Upper lobe of right lung (tissue), 1 donor: Measurements from ENCODE around the gene COL6A1. TPM values are rescaled to one million over a fixed set of nuclear protein-coding genes. Genes with fewer than 3 reads are reported as not detected.

Experiments used
- ATAC-seq: fragments of 200-7000 bp; cut with Tn5 transposase; one replicate; pipeline ENCODE4 v1.9.1; 2020; ENCODE audit warnings: mild to moderate bottlenecking, moderate library complexity
- DNase-seq: peaks from one replicate; pipeline ENCODE4 v3.0.0-alpha.2; 2020
- H3K27ac ChIP-seq: fragments of 200-600 bp; one replicate; pipeline ENCODE4 v1.8.0; 2022
- H3K27me3 ChIP-seq: fragments of 200-600 bp; one replicate; pipeline ENCODE4 v1.8.0; 2022; ENCODE audit warnings: mild to moderate bottlenecking
- H3K36me3 ChIP-seq: fragments of 200-600 bp; one replicate; pipeline ENCODE4 v1.8.0; 2022
- H3K4me1 ChIP-seq: fragments of 200-600 bp; one replicate; pipeline ENCODE4 v1.8.0; 2022
- H3K4me3 ChIP-seq: fragments of 200-600 bp; one replicate; pipeline ENCODE4 v1.8.0; 2022; ENCODE audit warnings: mild to moderate bottlenecking
- H3K9me3 ChIP-seq: fragments of 200-600 bp; one replicate; pipeline ENCODE4 v1.8.0; 2022
- CTCF ChIP-seq: fragments of 200-600 bp; IDR thresholded peaks from one replicate; pipeline ENCODE4 v1.8.0; 2022; ENCODE audit warnings: antibody characterized with exemption
- intact Hi-C: fragments of 100-400 bp; cut with DNase I; formaldehyde crosslinking; loops from one replicate; pipeline ENCODE4 v1.11.0; 2022
- total RNA-seq: library from RNA; stranded (reverse); fragmentation: NEBNext Ultra II Directional; extraction: Animal tissue kit (Norgen Biotek cat#: 25700); gene quantifications from one replicate; pipeline ENCODE4 v1.2.1, GENCODE V29; 2021
- donor health status: DM: no; HTN: yes; CAD: no; lungs with severe emphysema.

Gene COL6A1
- total RNA-seq, 1 donor from 2014 or later: 175 TPM

- no peaks in the 10 kb centered on the region for H3K4me1 ChIP-seq
- no peaks in the 10 kb centered on the region for H3K36me3 ChIP-seq
- no peak for ATAC-seq
- DNase-seq: no peak
- no peak for TF ChIP-seq CTCF
- H3K27ac ChIP-seq: no peak overlapping the region
- no peak overlapping the region for H3K4me3 ChIP-seq
- no peaks in the 10 kb centered on the region for H3K9me3 ChIP-seq
- H3K27me3 ChIP-seq: no peaks in the 10 kb centered on the region
- intact Hi-C loops: no loop called here
Measured at GRCh38 chr21:45935628-45936027, 45.9 kb upstream of the COL6A1 start.

DNA sequence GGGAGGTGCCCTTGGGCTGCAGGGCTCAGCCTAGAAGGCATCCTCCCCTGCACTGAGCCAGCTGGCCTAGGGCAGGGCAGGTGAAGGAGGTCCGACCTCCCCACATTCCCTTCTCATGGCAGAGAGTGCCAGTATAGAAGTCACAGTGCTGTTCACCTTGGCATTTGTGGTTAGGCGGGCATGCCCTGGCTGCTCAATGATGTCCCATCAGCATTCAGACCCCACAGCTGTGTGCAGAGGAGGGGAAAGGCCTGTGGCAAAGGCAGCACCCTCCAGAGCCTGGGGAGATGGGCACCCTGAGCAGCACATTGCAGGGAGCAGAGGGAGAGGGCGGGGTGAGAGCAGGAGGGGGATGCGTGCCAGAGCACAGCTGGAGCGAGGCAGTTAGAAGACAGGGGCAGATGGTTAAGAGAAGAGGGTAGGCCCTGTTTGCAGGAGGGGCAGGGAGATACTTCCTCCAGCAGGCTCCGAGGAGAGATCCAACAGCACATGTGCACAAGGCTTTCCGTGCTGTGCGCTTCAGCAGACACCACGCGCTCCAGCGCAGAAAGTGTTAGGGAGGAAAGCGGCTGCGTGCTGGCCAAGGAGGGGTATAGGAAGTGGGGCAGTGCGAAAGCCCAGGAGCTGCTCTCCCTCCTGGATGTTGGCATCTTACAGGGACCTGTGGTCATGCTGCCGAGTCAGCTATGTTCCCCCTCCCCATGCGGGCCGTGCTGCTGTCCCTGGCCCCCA lies 43.7 kb upstream of the COL6A1 start:
- Histone ChIP-seq H3K36me3 (no peaks in the 10 kb centered on the region), H3K27ac (no peak overlapping the region), H3K27me3 (peaks cover 4% of the 10 kb centered on the region), H3K4me1 (no peaks in the 10 kb centered on the region), H3K9me3 (no peaks in the 10 kb centered on the region), H3K4me3 (no peak overlapping the region)
- intact Hi-C loops: no loop called here
- DNase-seq: no peak
- ATAC-seq: no peak
- no peak for TF ChIP-seq CTCF

DNA sequence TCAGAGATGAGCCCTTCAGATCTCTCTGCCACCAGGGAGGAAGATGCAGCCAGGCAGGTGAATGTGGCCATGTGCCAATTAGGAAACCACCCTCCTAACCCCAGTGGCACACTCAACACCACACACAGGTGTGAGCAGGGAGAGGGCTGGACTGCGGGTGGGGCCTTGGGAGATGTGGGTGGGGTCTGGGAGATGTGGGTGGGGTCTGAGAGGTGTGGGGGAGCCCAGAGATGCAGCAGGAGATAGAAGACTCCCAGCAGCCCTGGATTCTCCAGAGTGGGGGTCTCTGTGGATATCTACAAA lies 43.2 kb upstream of the COL6A1 start:
- H3K36me3 ChIP-seq: no peaks in the 10 kb centered on the region
- ATAC-seq: no peak
- intact Hi-C loops: no loop called here
- H3K27ac ChIP-seq: no peak overlapping the region
- no peak overlapping the region for H3K4me3 ChIP-seq
- no peak for TF ChIP-seq CTCF
- peaks cover 4% of the 10 kb centered on the region for H3K27me3 ChIP-seq
- no peak for DNase-seq
- no peaks in the 10 kb centered on the region for H3K9me3 ChIP-seq
- no peaks in the 10 kb centered on the region for H3K4me1 ChIP-seq

DNA sequence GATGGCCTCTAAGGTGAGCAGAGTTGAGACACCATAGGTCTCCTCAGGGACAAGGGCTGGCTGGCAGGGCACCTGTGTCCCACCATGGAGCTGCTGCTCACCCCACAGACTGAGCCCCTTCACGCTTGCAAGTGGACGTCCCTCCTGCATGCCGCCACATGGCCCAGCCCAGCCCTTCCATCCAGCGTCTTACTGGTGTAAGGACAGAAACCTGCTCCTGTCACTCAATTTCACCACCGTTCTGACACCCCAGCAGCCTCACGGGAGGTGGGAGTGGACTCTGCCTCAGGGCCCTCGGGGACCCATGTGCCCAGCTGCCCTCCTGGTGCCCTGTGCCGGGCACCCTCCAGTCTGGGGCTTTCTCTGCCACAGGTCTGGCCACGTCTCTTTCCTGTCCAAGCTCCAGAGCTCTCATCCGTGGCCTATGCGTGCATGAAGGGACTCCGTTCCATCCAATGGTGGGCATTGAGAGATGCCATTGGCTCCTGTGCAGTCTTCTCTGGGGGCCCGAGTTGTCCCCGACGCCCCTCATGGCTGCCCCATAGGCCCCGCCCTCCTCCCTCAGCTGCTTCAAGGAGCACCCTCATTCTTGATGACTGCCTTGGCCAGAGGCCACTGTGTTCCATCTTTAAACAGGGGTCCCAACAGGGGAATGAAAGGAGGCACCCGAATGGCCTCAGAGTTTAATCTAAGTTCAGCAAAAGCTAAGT lies 42.6 kb upstream of the COL6A1 start:
- TF ChIP-seq CTCF: no peak
- Histone ChIP-seq H3K9me3 (no peaks in the 10 kb centered on the region), H3K36me3 (no peaks in the 10 kb centered on the region), H3K27me3 (peaks cover 4% of the 10 kb centered on the region), H3K4me3 (no peak overlapping the region), H3K27ac (no peak overlapping the region), H3K4me1 (no peaks in the 10 kb centered on the region)
- DNase-seq (no peak), ATAC-seq (no peak)
- intact Hi-C loops: no loop called here

DNA sequence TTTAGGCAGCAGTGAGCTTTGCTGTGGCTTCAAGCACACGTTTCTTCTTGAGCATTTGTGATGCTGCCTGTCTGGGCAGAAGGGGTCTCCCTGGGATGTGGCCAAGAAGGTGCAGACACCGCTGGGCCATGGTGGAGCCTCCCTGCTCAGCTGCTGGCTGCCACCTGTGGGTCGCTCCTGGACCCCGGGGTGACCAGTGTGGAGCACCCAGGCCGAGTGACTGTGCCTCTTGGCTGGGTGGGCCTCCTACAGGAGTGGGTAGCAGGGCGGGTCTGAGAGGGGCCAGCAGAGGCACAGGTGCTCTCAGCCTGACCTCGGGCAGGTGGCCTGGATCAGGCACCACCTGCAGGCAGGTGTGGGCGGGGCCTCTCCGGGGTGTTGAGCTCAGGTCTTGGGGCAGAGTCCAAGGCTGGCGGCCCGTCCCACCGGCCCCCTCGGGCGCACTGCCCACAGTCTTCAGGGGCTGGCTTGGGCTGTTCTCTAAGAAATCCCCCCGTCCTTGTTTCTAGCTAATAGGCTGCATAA lies 42.0 kb upstream of the COL6A1 start:
- Histone ChIP-seq H3K36me3 (no peaks in the 10 kb centered on the region), H3K27ac (no peak overlapping the region), H3K9me3 (no peaks in the 10 kb centered on the region), H3K4me3 (no peak overlapping the region), H3K27me3 (peaks cover 4% of the 10 kb centered on the region), H3K4me1 (no peaks in the 10 kb centered on the region)
- no peak for TF ChIP-seq CTCF
- ATAC-seq: no peak
- intact Hi-C loops: no loop called here
- no peak for DNase-seq
